HG02943 (cell line): Measurements from ENCODE around the gene AKAP8L.
"Not testable (repeated sequence)": the region's sequence is repeated elsewhere in the genome, so short reads cannot be mapped to it uniquely, and the experiment has no call there.

ENCODE experiments used
- ATAC-seq: cut with Tn5 transposase; IDR thresholded peaks from one replicate; pipeline ENCODE4 v1.9.1; 2021; ENCODE audit warnings: mild to moderate bottlenecking, low read depth, moderate library complexity; ENCODE audit not compliant: unreplicated experiment

AKAP8L gene

DNA sequence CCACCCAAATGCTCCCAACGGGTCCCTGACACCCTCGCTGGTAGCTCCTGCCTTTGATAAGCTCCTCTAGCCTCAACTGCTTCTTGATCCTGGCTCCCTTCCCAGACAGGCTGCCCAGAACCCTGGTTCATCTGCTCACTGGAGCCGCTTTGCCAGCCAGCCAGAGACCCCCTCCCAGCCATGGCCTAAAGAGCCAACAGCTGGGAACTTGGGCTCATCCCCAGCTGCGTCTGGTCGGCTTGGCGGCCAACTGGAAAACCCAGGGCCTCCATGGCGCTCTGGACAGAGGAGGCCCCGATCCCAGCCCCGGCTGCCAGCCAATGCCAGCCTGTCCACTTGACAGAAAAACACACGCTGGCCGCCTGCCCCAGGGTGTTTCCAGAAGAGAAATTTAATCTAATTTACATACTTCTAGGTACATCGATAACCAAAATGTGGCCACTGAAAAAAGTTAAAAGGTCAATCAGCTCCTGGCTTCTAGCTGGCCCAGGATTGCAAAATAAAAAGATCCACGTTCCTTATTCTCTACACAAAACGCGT is 3.0 kb upstream of the AKAP8L start:
- ATAC-seq, result no peak

DNA sequence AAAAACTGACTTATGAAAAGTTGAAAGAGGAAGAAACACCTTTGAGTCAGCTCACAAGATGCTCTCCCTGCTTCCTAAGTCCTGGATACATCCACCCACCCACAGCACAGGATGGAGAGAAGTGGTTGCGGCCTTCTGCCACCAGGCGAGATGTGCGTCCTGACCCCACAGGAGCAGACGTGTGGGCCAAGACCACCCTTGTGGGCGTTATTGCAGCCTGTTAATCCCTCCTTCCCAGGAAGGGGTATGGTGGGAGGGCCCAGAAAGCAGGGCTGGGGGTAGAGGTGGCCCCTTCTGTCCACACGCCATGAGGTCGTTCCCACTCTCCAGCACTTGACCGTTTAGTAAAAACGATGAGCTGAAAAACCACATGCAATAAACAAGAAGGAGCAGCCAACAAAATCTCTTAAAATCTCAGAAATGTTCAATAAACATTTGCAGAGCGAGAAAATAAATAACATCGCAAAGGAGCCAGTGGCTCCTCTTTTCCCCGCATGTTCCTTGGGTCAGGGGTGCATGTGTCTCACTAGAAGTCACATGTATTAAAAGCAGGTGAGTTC is 2.4 kb upstream of the AKAP8L start:
- ATAC-seq, result no peak

DNA sequence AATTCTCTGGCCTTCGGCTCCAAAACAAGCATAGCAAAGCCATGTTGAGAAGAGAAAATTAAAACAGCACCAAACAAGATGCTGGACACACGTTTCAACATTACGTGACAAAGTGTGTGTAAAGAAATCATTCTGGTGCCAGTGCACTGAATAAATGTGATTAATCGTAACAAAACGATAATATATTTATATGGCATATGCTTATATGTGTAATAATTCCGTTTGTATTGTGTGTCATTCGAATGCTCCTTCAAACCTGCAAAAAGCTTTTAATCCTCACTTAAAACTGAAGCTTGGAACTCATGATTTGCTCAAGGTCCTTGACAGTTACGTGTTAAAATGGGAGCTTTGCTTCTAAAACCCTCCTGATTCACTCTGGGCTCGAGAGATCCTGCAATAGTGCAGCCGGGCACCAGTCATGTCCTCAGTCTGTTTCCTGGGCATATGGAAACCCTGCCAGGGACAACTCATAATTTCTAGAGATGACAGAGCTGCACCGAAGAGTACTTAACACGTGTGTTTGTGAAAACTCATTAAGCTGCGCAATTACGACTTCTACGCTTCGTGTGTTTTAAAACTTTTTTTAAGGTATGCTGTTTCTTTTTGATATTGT is 731 bp upstream of the AKAP8L start:
- no peak for ATAC-seq

DNA sequence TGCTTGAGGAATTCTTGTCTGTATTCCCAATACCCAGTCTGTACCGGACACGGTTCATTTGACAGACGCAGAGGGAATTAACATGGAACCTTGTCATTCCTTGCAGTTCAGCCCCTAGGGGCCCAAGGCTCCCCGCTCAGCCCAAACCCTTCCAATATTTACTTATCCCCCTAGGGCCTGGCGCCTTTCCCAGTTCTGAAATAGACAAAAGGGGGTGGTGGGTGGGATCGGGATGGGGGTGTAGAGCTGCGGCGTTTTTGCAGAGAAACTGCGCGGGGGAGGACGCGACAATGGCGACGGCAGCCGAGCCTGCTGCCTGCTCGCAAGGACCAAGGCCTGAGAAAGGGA is 583 bp downstream of the AKAP8L start:
- no peak for ATAC-seq

DNA sequence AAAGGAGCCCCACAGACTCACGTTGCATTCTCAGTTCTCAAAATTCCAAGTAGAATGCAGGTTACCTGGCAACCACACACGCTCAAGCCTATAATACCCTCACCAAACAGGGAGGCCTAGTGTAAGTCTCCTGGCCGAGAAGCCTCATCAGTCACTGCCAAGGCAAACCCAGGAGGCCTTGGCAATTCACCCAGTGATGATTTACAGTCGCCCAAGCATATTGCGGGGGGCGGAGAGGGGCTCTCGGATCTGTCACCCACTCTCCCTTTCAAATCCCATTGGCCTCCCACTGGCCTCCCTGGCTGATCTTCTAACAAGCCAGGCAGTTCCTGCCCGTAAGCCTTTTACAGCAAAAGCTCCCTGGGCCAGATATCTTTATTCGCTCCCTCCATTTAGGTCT is 1.1 kb downstream of the AKAP8L start:
- no peak for ATAC-seq

DNA sequence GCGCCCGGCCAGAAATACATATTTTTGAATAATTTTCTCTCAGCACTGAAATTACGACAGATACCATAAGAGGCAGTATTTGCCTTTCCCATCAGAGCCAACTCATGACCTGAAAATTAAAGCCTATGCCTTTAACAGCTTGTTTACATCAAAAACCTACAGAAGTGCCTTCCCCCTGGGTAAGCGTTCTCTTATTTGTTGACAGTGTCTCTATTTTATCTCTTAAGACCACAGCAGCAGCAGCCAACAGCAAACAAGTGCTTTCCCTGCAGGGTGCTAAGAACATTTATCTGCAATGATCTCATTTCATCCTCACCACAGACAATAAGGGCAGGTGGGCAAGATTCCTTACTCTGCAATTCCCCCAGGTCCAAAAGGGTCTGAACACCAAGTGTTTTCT is 6.0 kb downstream of the AKAP8L start:
- ATAC-seq, result no peak

DNA sequence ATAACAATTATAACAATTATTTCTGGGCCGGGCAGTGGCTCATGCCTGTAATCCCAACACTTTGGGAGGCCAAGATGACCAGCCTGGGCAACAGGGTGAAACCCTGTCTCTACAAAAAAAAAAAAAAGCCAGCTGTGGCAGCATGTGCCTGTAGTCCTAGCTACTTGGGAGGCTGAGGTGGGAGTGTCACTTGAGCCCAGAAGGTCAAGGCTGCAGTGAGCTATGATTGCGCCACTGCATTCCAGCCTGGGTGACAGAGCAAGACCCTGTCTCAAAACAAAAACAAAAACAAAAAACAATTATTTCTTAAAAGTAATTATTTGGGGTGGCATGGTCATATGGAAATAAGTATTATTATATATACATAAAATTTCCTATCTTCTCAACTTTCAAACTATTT is 7.4 kb downstream of the AKAP8L start:
- ATAC-seq, result not testable (repeated sequence)

DNA sequence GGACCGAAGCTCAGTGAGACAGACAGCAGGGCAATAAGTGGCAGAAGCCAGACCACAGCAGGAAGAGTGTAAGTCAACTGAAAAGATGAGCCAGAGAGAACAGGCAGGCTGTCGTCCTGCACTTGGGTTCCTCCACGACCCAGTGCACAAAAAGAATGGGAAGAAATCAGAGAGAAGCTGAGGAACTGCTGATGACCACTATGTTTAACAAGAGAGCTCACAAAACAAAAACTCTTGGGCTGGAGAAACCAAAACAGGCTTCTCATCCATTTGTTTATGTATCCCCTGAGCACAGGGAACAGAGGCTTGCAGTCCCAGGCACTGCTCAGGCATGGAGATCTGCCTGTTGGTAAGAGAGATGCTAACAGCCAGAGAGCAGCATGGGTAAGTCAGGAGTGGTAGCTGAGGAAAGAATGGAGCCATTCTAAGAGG is 14.0 kb downstream of the AKAP8L start:
- ATAC-seq, result no peak

DNA sequence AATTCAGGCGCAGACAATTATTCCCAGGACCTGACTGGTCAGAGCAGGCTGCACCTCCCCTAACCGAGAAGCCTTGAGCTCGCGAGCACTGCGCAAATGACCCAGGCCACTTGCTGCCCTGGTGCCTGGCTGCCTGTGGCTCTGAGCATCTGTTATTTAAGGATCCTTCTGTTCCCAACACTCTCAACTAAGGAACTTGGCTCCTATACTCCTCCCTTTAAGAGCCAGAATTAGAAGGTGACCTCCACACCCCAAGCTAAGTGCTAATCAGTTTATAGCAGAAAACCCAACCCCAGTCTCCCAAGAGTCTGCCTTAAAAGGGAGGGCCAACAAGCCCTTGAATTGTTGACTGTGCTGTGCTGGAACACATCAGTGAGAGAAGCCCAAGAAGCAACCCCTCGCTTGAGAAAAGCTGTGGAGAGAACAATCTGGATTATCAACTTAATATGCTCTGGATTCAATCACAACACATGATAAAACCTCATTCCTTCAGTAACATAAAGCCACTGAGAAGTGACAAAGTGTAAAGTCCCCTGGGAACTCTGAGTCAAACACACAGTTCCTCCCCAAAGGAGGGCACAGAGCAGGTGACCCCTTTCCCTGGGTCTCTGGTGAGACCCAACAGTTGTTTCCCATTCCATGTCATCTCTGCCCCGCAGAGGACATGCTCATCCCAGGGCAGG is 14.6 kb downstream of the AKAP8L start:
- ATAC-seq, result no peak

DNA sequence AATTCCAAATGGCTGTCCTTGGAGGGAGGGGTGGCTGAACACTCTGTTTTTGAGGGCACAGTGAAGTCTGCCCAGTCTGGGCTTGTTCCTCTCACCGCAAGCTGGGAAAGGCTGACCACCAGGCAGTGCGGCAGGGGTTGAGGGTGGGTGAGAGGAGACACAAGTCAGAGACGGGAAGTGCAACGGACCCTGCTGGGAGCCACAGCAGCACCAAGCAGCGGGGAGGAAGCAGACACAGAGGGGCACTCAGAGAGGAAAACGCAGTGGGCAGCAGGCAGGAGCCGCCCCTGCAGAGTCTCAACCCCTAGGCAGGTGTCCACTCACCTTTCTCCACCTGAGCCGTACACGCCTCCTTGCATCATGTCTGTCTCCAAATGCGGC is 15.6 kb downstream of the AKAP8L start:
- no peak for ATAC-seq

DNA sequence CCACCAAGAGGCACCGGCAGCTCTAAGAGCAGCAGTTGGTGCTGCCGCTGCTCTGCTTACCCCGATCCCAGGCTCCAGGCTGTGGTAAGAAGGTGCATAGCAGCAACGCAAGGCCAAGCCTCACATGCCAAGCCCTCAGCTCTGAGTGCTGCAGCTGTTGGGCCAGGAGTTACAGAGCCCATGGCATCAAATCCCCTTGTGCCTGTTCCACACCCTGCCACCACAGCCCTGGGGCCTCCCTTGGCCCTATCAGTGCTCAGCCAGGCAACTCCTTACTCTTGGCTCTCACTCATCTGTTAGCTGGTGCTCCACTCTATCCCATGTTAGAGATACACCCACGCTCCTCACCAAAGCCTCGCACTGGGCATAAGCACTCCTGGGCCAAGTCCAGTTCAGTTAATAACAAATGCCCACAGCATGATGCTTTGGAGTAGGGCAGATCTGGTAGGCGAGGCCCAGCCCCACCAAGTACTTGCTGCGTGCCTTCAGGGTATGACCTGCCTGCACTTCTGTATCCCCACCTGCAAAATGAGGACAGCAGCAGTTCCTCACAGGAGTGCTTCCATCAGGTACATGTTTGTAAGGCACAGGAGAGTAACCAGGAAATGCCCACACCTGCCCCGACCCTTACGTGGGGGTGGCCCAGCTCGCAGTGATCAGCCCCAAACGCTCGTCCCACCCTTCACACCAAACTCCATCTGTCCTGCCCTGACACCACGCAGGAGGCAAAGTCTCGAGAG is 16.2 kb downstream of the AKAP8L start:
- ATAC-seq, result no peak

DNA sequence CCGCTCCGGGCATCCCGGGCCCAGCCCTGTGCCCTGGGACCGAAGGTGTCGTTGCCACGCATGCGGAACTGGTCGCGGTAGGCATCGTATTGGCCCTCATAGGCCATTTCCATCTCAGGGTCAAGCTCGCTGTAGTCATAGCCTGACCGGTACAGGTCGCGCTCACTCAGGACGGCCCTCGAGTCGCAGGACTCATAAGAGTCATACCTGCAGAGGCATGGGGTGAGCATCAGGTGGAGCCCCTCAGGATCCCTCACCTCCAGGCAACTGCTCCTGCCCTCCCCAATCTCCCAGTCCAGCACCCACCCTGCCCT is 17.4 kb downstream of the AKAP8L start:
- ATAC-seq, result no peak

DNA sequence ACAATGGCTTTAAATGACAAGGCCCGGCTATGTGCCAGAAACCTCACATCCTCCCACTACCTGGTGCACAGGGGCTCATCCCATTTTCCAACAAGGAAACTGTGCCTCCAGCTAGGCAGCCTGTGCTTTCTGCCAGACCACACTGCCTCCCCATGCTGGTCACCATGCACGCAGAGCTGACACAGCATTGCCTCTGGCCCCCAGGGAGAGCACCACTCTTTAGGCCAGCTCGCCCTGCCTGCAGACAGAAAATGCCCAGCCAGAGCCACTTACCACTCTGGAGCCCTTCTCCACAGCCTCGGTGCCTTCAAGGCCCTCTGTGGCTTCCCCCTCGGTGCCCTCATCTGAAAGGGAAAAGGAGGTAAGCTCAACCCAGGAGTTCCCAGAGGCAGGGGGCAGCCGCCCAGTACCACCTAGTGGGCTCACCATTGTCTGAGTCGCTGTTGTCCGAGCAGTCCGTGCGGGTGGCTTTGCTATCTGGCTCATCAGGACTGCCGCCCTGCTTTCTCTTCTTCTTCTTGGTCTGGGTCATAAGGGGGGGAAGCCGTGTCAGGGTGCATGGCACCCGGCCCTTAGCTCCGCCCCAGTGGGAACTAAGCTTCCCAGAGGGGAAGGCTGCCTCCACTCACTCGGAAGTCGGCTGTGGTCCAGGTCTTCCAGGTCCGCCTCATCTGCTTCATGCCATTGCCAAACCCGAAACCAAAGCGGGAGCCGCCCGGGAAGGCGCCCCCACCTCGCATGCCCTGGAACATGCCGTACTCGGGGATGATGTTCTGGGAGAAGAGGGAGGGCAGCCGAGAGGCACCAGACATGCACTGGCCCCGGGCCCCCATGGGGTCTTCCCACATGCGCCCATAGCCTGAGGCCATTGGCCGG is 18.0 kb downstream of the AKAP8L start:
- ATAC-seq, result no peak

DNA sequence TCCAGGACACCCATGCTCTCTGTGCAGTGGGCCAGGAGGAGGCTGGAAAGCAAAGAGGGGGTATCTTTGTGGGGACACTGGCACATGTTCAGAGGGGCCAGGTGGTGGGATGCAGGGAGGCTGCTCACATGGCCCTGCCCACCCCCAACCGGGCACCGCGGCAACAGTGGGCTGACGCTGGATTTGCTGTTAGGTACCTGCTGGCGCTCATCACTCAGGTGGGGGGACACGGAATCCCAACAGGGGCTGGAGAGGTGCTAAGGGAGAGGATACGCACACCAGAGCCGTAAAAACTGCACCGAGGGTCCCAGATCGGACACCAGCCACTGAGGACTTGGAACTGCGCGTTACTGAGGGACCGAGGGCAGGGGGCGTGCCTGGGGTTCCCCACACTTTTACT is 19.2 kb downstream of the AKAP8L start:
- ATAC-seq, result no peak

DNA sequence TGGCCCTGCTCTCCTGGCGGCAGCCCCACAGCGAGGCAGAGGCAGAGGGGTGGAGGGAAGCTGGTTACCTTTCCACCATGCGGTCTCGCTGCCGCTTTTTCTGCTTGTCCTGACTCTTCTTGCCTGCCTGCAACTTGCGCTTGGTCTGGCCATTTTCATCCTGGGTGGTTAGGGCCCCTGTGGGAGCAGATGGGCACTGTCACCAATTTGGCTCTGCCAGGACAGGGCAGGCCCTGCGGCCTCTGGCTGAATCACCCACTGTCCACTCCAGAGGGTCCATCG is 19.6 kb downstream of the AKAP8L start:
- ATAC-seq, result no peak

DNA sequence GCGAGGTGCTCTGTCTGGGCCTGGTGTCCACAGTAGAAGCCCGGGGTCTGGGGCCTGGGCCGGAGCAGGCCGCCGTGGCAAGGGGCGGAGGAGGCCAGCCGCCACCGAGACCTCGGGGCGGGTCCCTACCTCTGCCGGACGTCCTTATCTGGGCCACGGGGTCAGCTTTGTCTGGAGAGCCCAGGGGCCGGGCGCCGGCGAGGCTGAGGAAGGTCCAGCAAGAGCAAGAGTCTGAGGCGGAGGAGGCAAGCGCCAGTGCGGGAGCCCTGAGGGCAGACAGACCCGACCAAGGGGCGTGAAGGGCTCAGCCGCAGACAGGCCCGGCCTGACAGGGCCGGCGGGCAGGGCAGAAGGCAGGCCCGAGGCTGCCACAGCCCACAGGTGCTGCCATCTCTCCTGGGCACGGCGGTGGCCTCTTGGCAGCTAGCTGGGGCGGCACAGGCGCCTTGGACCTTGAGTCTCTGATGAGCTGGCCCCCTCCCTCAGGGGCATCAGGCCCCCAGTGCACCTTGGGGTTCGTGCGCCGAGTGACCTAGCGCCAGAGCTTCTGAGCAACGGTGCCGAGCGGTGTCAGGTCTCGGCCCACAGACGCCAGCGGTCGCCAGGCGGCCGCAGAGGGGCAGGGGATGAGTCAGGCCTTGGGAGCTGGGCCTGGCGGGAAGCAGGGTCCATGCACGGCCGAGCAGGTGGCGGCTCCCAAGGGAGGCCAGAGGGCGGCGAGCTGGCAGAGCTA is 20.1 kb downstream of the AKAP8L start:
- no peak for ATAC-seq

DNA sequence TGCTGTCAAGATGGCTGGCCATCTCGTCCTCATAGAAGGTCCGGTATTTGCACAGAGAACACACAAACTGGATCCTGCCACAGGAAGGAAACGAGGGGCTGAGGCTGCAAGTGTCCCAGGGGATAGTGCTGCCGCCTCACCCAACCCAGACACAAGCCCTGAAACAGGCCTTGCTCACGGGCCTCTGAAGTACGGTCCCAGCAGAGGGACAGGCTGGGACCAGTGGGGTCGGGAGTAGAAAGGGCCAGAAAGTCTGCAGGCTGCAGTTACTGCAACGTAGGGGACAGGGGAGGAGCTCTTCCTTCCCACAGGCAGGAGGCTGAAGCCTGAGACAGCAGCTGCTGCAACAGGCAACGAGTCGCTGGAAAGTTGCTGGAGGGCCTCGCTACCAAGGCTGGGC is 21.0 kb downstream of the AKAP8L start:
- no peak for ATAC-seq

DNA sequence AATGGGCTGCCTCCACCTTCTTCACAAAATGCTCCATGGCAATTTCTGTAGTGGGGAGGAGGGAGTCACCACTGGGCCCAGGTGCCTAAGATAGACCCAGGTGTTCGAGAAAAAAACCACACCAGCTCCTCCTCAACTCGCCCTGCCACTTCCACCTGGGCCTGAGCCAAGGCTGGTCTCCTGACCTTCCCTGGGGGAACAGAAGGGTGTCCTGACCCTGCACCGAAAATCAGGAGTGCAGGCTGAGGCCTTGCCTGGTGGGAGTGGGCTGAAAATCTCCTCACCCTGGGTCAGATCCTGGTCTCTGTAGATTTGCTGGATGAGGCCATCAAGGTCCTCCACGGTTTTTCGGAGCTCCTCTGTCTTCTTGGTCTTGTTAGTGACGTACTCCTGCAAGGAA is 21.6 kb downstream of the AKAP8L start:
- ATAC-seq, result no peak

DNA sequence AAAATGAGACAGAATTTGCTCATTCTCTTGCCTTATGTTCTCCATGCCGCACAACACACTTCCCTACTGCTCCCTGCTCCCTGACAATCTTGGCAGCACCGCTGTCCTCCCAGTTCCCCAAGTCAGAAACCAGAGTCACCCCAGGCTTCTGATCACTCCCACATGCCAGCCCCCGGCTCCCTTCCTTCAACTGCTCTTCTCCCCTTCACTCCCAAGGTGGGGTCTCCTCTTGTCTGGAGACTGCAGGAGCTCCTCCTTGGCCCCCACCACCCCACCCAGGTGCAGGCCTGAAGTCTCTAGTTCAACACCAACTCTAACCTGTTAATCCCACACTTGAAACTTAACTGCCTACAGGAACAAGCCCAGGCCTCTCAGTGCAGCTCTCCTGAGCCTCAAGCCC is 22.4 kb downstream of the AKAP8L start:
- ATAC-seq, result no peak

DNA sequence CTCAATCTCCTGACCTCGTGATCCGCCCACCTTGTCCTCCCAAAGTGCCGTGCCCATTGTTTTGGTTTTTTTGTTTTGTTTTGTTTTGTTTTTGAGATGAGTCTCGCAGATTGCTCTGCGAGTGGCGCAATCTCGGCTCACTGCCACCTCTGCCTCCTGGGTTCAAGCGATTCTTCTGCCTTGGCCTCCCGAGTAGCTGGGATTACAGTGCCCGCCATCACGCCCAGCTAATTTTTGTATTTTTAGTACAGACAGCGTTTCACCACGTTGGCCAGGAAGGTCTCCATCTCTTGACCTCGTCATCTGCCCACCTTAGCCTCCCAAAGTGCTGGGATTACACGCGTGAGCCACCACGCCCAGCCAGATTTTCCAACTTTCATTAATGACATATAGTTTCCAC is 23.5 kb downstream of the AKAP8L start:
- ATAC-seq, result not testable (repeated sequence)
